ENCODE data around the gene APOBEC4.
"Not testable (repeated sequence)": the region's sequence is repeated elsewhere in the genome, so short reads cannot be mapped to it uniquely, and the experiment has no call there.

APOBEC4 gene

GRCh38 chr1:183633676-183634343, 19.3 kb downstream of the APOBEC4 start:
- no peak for DNase-seq (ENCODE audit: low read depth)

- no peak for DNase-seq (ENCODE audit: low read depth)
These were observed 20.2 kb downstream of the APOBEC4 start for GRCh38 chr1:183632964-183633363.

- no peak for DNase-seq (ENCODE audit: low read depth)
These were observed 21.0 kb downstream of the APOBEC4 start for GRCh38 chr1:183632114-183632513.

- DNase-seq (ENCODE audit: low read depth) = no peak
These were observed 22.4 kb downstream of the APOBEC4 start for GRCh38 chr1:183630748-183631147.

- DNase-seq (ENCODE audit: low read depth) = no peak
These were observed 24.6 kb downstream of the APOBEC4 start for GRCh38 chr1:183628537-183628936.

- DNase-seq (ENCODE audit: low read depth) = not testable (repeated sequence)
These were observed 26.9 kb downstream of the APOBEC4 start for GRCh38 chr1:183626236-183626635.

- DNase-seq (ENCODE audit: low read depth) = no peak
These were observed 30.0 kb downstream of the APOBEC4 start for GRCh38 chr1:183622884-183623785.

- no peak for DNase-seq (ENCODE audit: low read depth)
These were observed 31.1 kb downstream of the APOBEC4 start for GRCh38 chr1:183622013-183622412.

- DNase-seq (ENCODE audit: low read depth) = no peak
These were observed 32.8 kb downstream of the APOBEC4 start for GRCh38 chr1:183620311-183620710.

GRCh38 chr1:183619781-183620180, 33.3 kb downstream of the APOBEC4 start:
- DNase-seq (ENCODE audit: low read depth) = no peak

GRCh38 chr1:183618202-183618601, 34.9 kb downstream of the APOBEC4 start:
- DNase-seq (ENCODE audit: low read depth) = not testable (repeated sequence)

- not testable (repeated sequence) for DNase-seq (ENCODE audit: low read depth)
These were observed 40.1 kb downstream of the APOBEC4 start for GRCh38 chr1:183612975-183613374.

GRCh38 chr1:183612407-183612806, 40.7 kb downstream of the APOBEC4 start:
- DNase-seq (ENCODE audit: low read depth) = no peak

GRCh38 chr1:183611021-183611420, 42.1 kb downstream of the APOBEC4 start:
- DNase-seq (ENCODE audit: low read depth) = no peak

GRCh38 chr1:183609759-183610452, 43.2 kb downstream of the APOBEC4 start:
- no peak for DNase-seq (ENCODE audit: low read depth)

- no peak for DNase-seq (ENCODE audit: low read depth)
These were observed 43.8 kb downstream of the APOBEC4 start for GRCh38 chr1:183609313-183609712.

- no peak for DNase-seq (ENCODE audit: low read depth)
These were observed 45.7 kb downstream of the APOBEC4 start for GRCh38 chr1:183607322-183607980.

GRCh38 chr1:183605904-183606303, 47.2 kb downstream of the APOBEC4 start:
- no peak for DNase-seq (ENCODE audit: low read depth)

GRCh38 chr1:183604815-183605214, 48.3 kb downstream of the APOBEC4 start:
- no peak for DNase-seq (ENCODE audit: low read depth)

- DNase-seq (ENCODE audit: low read depth) = no peak
These were observed 48.9 kb downstream of the APOBEC4 start for GRCh38 chr1:183604038-183604808.

GRCh38 chr1:183602510-183602909, 50.6 kb downstream of the APOBEC4 start:
- DNase-seq (ENCODE audit: low read depth) = no peak
